HepG2 (cell line): ENCODE data around the gene CSKMT. TPM values are rescaled to one million over a fixed set of nuclear protein-coding genes. Genes with fewer than 3 reads are reported as not detected.

Experiments
- ADNP ChIP-seq: sonication (generic); formaldehyde crosslinking; IDR thresholded peaks from 2 replicates; pipeline ENCODE4 v1.4.0; 2020; ENCODE audit warnings: missing genetic modification reagents
- AGO1 ChIP-seq: fragments of 200-400 bp; formaldehyde crosslinking; IDR thresholded peaks from 2 replicates; pipeline ENCODE4 v1.6.1; 2017; ENCODE audit warnings: mild to moderate bottlenecking, low read depth, low read length, moderate library complexity; ENCODE audit not compliant: poor library complexity, severe bottlenecking
- EHMT2 ChIP-seq: fragments of 200-600 bp; sonication (generic); IDR thresholded peaks from 2 replicates; pipeline ENCODE4 v1.7.0; 2017; ENCODE audit warnings: antibody characterized with exemption, low read depth, low read length, borderline replicate concordance
- FOXK1 ChIP-seq: sonication (generic); formaldehyde crosslinking; IDR thresholded peaks from 2 replicates; pipeline ENCODE4 v1.4.0; 2020; ENCODE audit warnings: low read depth, missing genetic modification reagents, borderline replicate concordance
- GATA4 ChIP-seq: sonication (generic); IDR thresholded peaks from 2 replicates; pipeline ENCODE4 v1.6.1; 2016; ENCODE audit warnings: antibody characterized with exemption, low read depth, borderline replicate concordance
- HOXD1 ChIP-seq: sonication (generic); formaldehyde crosslinking; IDR thresholded peaks from 2 replicates; pipeline ENCODE4 v1.5.0; 2020; ENCODE audit warnings: missing genetic modification reagents
- NFYC ChIP-seq: IDR thresholded peaks from 2 replicates; pipeline ENCODE4 v1.6.1; 2016; ENCODE audit warnings: missing genetic modification reagents, missing compliant biosample characterization
- NKX3-1 ChIP-seq: sonication (generic); formaldehyde crosslinking; IDR thresholded peaks from 2 replicates; pipeline ENCODE4 v1.5.0; 2020; ENCODE audit warnings: missing genetic modification reagents
- PHF20 ChIP-seq: sonication (generic); formaldehyde crosslinking; IDR thresholded peaks from 2 replicates; pipeline ENCODE4 v1.5.0; 2020; ENCODE audit warnings: mild to moderate bottlenecking, missing genetic modification reagents
- POLR2AphosphoS5 ChIP-seq: IDR thresholded peaks from 2 replicates; pipeline ENCODE4 v1.6.1; 2012; ENCODE audit warnings: low read depth, low read length
- YY1 ChIP-seq: IDR thresholded peaks from 2 replicates; pipeline ENCODE4 v1.6.1; 2011; ENCODE audit warnings: low read length, low read depth, moderate library complexity, mild to moderate bottlenecking; ENCODE audit not compliant: insufficient read depth, insufficient replicate concordance
- ZFP37 ChIP-seq: sonication (generic); formaldehyde crosslinking; IDR thresholded peaks from 2 replicates; pipeline ENCODE4 v1.4.0; 2020; ENCODE audit warnings: missing genetic modification reagents, borderline replicate concordance
- ZNF263 ChIP-seq: sonication (generic); formaldehyde crosslinking; IDR thresholded peaks from 2 replicates; pipeline ENCODE4 v1.4.0; 2020; ENCODE audit warnings: missing genetic modification reagents
- ZNF451 ChIP-seq: sonication (generic); formaldehyde crosslinking; IDR thresholded peaks from 2 replicates; pipeline ENCODE4 v1.5.0; 2020; ENCODE audit warnings: mild to moderate bottlenecking, missing genetic modification reagents
- ZNF564 ChIP-seq: sonication (generic); formaldehyde crosslinking; IDR thresholded peaks from 2 replicates; pipeline ENCODE4 v1.8.1; 2023; ENCODE audit warnings: mild to moderate bottlenecking, missing genetic modification reagents
- ZNF75D ChIP-seq: sonication (generic); formaldehyde crosslinking; IDR thresholded peaks from 2 replicates; pipeline ENCODE4 v1.8.1; 2023; ENCODE audit warnings: missing genetic modification reagents, mild to moderate bottlenecking, borderline replicate concordance
- ZNF768 ChIP-seq: sonication (generic); formaldehyde crosslinking; IDR thresholded peaks from 2 replicates; pipeline ENCODE4 v1.4.0; 2020; ENCODE audit warnings: missing genetic modification reagents
- polyA plus RNA-seq, 8 experiments: library from polyadenylated mRNA; depleted of rRNA in 3 of 8; stranded (reverse) in 7 of 8; unstranded in 1 of 8; fragments of >200 nt; fragmentation: Illumina TruSeq in 4 of 8; extraction: Trizol in 4 of 8; gene quantifications; 2 replicates each; pipeline versions ENCODE4 v1.2.1 to v1.2.3, GENCODE V29; 2011 to 2016; ENCODE audit warnings: low read depth in 4 of 8, missing spikeins in 1 of 8, mixed read lengths in 1 of 8; ENCODE audit not compliant: insufficient read depth in 1 of 8
- total RNA-seq, 5 experiments: library from RNA; depleted of rRNA; stranded (reverse); fragments of >200 nt; fragmentation: Illumina TruSeq; extraction: Trizol; gene quantifications; 2 replicates each; pipeline ENCODE4 v1.2.3, GENCODE V29; 2016; ENCODE audit warnings: low read depth in 1 of 5
- TF ChIP-seq, protein P1 (sequence below): IDR thresholded peaks from 2 replicates; pipeline ENCODE4 v1.6.1; 2016; ENCODE audit warnings: low read depth, control low read depth
- TF ChIP-seq, protein P2 (sequence below): sonication (generic); formaldehyde crosslinking; IDR thresholded peaks from 2 replicates; pipeline ENCODE4 v1.8.0; 2022; ENCODE audit warnings: mild to moderate bottlenecking, missing genetic modification reagents
- TF ChIP-seq, protein P3 (sequence below): sonication (generic); formaldehyde crosslinking; IDR thresholded peaks from 2 replicates; pipeline ENCODE4 v1.5.1; 2020; ENCODE audit warnings: missing genetic modification reagents, mild to moderate bottlenecking, borderline replicate concordance
- TF ChIP-seq, protein P4 (sequence below): sonication (generic); formaldehyde crosslinking; IDR thresholded peaks from 2 replicates; pipeline ENCODE4 v1.4.0; 2020; ENCODE audit warnings: low read depth, missing genetic modification reagents

CSKMT gene
- total and polyA plus RNA-seq, 2 of the 13 experiments (the other 11 are each of a cell fraction or from before 2014, with no cell fraction given), result 7.6 to 31.8 TPM

DNA sequence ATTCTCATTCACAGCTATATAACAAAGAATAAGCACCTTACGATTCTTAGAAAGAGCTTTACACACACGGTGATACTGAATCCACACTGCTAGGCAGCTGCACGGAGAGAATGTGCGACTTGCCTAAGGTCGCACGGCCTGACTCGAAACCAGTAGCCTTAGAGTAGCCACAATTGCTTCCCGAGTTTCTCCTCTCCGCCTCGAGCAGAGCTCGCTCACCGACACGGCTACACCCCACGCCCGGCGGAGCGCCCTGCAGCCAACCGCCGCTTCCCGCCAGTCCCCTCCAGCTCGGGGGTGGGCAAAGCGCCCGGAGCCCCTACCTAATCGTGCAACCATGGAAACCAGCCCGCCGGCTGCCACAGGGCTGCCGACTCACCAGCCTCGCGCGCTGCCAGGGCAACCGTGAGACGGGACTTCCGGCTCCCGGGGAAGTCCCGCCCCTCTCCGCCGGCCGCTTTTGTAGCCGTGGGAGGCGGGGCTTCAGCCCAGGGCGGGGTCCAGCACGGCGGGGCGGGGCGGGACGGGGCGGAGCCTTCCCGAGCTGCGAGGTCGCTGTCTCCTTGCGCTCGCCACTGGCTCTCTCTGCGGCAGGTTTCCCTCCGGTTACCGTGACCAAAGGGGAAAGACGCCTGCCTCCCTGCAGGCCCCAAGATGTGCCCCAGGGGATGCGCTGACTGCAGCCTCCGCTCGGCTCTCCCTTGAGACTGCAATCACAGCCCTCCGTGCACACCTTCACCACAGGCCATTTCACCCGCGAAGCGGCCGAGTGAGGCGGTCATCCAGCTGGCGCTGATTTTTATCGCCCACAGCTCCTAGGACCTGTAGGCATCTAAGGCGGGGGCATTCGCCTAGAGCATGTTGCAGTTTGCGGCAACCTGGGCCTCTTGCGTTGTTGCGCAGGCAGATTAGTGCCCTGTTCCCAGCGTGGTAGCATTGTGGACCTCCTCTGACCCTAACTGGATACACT is 41.1 kb downstream of the CSKMT start (continued):
- TF ChIP-seq, protein P1, sequence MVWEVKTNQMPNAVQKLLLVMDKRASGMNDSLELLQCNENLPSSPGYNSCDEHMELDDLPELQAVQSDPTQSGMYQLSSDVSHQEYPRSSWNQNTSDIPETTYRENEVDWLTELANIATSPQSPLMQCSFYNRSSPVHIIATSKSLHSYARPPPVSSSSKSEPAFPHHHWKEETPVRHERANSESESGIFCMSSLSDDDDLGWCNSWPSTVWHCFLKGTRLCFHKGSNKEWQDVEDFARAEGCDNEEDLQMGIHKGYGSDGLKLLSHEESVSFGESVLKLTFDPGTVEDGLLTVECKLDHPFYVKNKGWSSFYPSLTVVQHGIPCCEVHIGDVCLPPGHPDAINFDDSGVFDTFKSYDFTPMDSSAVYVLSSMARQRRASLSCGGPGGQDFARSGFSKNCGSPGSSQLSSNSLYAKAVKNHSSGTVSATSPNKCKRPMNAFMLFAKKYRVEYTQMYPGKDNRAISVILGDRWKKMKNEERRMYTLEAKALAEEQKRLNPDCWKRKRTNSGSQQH, result no peak
- TF ChIP-seq ZNF263, result no peak
- TF ChIP-seq, protein P2, sequence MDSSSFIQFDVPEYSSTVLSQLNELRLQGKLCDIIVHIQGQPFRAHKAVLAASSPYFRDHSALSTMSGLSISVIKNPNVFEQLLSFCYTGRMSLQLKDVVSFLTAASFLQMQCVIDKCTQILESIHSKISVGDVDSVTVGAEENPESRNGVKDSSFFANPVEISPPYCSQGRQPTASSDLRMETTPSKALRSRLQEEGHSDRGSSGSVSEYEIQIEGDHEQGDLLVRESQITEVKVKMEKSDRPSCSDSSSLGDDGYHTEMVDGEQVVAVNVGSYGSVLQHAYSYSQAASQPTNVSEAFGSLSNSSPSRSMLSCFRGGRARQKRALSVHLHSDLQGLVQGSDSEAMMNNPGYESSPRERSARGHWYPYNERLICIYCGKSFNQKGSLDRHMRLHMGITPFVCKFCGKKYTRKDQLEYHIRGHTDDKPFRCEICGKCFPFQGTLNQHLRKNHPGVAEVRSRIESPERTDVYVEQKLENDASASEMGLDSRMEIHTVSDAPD, result no peak
- peak; percentile 66 for TF ChIP-seq POLR2AphosphoS5
- peak; percentile 17; the same call in 1 of the 2 replicates for TF ChIP-seq ZNF768 (CRISPR knock-in tag)
- TF ChIP-seq ZFP37, result no peak
- TF ChIP-seq AGO1, result peak; percentile 85
- TF ChIP-seq YY1, result peak; percentile 32
- no peak for TF ChIP-seq ZNF564 (CRISPR knock-in tag)
- TF ChIP-seq, protein P3, sequence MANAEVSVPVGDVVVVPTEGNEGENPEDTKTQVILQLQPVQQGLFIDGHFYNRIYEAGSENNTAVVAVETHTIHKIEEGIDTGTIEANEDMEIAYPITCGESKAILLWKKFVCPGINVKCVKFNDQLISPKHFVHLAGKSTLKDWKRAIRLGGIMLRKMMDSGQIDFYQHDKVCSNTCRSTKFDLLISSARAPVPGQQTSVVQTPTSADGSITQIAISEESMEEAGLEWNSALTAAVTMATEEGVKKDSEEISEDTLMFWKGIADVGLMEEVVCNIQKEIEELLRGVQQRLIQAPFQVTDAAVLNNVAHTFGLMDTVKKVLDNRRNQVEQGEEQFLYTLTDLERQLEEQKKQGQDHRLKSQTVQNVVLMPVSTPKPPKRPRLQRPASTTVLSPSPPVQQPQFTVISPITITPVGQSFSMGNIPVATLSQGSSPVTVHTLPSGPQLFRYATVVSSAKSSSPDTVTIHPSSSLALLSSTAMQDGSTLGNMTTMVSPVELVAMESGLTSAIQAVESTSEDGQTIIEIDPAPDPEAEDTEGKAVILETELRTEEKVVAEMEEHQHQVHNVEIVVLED, result peak; percentile 64; the same call in 1 of the 2 replicates
- no peak for TF ChIP-seq FOXK1 (CRISPR knock-in tag)
- no peak for TF ChIP-seq NFYC
- TF ChIP-seq GATA4, result no peak
- TF ChIP-seq ZNF75D (CRISPR knock-in tag), result no peak
- no peak for TF ChIP-seq ZNF451 (CRISPR knock-in tag)
- TF ChIP-seq EHMT2, result no peak
- TF ChIP-seq, protein P4, sequence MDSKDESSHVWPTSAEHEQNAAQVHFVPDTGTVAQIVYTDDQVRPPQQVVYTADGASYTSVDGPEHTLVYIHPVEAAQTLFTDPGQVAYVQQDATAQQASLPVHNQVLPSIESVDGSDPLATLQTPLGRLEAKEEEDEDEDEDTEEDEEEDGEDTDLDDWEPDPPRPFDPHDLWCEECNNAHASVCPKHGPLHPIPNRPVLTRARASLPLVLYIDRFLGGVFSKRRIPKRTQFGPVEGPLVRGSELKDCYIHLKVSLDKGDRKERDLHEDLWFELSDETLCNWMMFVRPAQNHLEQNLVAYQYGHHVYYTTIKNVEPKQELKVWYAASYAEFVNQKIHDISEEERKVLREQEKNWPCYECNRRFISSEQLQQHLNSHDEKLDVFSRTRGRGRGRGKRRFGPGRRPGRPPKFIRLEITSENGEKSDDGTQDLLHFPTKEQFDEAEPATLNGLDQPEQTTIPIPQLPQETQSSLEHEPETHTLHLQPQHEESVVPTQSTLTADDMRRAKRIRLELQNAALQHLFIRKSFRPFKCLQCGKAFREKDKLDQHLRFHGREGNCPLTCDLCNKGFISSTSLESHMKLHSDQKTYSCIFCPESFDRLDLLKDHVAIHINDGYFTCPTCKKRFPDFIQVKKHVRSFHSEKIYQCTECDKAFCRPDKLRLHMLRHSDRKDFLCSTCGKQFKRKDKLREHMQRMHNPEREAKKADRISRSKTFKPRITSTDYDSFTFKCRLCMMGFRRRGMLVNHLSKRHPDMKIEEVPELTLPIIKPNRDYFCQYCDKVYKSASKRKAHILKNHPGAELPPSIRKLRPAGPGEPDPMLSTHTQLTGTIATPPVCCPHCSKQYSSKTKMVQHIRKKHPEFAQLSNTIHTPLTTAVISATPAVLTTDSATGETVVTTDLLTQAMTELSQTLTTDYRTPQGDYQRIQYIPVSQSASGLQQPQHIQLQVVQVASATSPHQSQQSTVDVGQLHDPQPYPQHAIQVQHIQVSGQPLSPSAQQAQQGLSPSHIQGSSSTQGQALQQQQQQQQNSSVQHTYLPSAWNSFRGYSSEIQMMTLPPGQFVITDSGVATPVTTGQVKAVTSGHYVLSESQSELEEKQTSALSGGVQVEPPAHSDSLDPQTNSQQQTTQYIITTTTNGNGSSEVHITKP, result no peak
- 0 out of 2 replicates have a peak, but pooled peaks have one; percentile 21 for TF ChIP-seq NKX3-1
- peak; percentile 39; the same call in 1 of the 2 replicates for TF ChIP-seq PHF20
- TF ChIP-seq ADNP (CRISPR knock-in tag), result no peak
- TF ChIP-seq HOXD1 (CRISPR knock-in tag), result no peak
